Stimulated activated CD8-positive, alpha-beta memory T cell treated with anti-CD3 and anti-CD28 coated beads, Interleukin-4, amount 100 ng/mL, for 24 hours (primary cell): ENCODE measurements around the gene UBE2J1.
"Not testable (repeated sequence)": the region's sequence is repeated elsewhere in the genome, so short reads cannot be mapped to it uniquely, and the experiment has no call there.

ENCODE experiments used
- DNase-seq: peaks from one replicate; pipeline ENCODE4 v3.0.0-alpha.2; 2020; ENCODE audit warnings: low read depth

UBE2J1 gene

DNA sequence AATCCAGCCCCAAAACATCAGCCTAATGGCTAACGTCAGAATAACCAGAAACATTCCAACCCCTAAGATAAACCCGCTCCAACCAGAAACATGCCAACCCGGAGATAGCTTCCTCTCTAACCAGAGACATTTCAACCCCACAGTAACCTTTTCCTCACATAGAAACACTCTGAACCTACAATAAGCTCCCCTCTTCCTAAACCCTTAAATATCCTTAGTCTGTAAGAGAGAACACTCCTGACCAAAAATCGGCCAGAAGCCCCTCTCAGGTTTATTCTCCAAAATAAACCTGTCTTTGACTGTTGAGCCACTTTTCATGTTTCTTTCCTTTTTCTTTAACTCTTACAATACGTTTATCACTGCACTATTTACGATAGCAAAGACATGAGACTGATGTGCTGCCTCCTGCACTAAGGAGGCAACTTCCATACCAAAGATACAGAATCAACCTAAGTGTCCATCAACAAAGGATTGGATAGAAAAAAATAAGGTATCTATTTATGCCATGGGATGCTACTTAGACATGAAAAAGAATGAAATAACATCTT, 32.4 kb downstream of the UBE2J1 start:
- no peak for DNase-seq

DNA sequence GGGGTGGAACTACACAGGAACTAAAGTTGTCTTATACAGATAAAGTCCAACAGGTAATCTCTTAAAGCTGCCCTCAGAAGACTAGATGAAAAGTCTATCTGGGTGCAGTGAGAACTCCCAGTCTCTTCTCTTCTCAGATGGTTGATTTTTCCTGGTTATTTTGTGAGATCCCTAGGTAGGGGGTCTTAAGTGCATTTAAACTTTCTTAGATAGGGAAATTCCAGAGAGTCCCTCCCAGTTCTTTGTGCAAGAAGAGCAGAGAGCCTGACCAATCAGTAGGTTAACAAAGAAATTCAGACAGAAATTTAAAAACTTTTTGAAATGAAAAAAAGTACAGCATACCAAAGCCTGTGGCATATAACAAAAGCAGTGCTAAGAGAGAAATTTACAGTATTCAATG, 35.5 kb downstream of the UBE2J1 start:
- DNase-seq = no peak

DNA sequence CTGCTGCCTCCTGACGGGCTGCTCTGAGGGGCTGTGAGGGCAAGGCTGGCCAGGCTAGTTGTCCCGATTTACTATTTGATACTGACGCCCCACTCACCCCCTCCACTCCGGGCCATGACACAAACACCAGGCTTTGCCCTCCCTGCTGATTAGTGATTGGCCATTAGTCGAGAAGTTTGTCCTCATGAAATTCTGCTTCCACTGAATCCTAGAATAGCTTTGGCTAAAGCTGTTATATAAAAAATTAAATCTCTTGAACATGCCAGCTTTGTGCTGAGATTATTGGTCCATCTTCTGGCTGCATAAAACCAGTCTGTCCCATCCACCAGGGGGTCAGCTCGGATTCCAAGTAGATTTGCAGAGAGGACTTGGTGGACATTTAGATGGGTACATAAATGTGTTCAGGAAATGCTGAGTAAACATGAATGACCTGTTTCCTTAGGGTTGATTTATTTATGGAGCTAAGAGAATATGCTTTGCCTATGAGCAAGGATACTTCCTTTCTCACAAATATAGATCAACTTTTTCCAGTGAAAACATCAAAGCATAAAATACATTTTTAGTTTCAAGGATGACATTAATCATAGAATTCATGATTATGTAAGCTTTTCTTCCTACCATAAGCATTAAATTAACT, 37.2 kb downstream of the UBE2J1 start, which contains the start of gene GABRR2:
GABRR2 (minus strand) TSS at position 51 of the 637 bp plus-strand sequence. CDS start 134 bp downstream, outside the sequence.
- DNase-seq = no peak

DNA sequence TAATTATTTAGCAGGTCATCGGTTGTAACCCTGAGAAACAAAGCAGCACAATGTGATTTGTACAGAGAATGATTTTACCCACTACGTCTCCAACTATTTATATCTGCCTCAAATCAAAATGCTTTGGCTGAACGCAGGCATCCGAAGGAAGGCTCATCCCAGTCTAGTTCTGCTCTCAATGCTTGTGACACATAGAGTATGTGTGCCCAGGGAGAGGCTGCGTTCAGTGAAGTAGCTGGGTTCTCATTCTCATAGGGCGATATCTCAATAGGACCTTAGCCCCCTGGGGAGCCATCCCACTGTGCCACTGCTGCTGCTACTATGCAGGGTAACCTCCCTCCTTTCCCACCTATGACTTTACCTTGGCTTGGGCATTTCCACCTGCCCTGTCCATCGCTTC, 37.8 kb downstream of the UBE2J1 start:
- no peak for DNase-seq

DNA sequence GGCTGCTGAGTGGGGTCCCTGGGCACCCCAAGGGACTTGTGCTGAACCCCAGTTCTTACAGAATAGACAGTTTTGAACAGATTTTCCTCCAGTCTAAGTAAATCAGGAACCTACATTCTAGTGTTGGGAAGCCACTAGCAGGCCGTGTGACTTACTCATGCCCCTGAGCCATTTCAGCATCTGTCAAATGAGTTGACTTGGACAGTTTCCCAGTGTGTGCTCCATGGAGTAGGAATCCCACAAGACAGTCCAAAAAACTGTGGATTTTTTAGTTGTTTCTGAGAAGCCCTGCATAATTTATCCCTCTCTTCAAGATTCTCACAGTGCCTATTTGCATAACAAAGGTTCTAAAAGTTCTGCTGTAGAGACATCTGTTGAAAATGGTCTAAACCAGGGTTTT, 39.5 kb downstream of the UBE2J1 start:
- no peak for DNase-seq

DNA sequence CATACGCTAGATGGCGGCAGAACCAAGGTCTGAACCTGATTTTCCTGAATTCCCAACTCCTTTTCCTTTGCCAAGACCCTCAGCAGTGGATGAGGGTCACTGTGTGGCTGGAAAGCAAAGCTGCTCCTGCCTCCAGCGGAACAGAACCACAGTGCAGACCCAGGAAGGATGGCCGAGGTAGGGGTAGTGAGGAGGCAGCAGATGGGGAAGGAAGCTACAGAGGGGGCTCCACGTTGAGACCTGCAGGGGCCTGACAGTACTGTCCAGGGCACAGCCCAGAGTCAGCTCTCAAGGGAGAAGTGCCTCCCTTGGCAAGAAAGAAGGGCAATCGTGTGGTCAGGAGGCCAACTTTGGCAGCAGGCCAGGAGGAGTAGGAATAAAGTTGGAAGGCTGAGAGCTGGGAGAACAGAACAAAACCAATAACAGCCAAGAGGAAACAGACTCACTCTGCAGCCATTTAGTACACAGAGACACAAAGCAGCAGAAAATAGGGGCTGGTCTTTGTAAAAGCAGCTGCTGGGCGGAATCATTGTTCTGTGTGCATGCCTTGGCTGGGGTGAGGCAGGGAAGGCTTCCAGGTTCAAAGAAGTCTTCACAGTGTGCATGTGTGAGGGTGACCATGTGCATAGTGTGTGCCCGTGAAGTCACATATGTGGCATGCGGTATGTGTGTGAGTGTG, 40.5 kb downstream of the UBE2J1 start:
- no peak for DNase-seq

DNA sequence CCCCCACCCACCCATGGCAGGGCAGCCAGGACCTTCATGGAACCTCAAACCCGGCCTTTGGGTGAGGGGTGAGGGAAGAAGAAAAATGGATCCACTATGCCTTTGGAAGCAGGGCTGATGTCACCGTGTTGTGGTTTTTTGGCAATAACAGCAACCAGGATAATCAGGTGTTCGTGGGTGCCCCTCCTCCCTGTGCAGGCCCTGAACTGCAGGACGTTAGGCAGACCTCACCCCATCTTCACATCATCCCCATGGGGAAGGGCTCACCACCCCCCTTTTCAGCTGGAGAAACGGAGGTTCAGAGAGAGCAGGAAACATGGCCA, 41.0 kb downstream of the UBE2J1 start:
- no peak for DNase-seq

DNA sequence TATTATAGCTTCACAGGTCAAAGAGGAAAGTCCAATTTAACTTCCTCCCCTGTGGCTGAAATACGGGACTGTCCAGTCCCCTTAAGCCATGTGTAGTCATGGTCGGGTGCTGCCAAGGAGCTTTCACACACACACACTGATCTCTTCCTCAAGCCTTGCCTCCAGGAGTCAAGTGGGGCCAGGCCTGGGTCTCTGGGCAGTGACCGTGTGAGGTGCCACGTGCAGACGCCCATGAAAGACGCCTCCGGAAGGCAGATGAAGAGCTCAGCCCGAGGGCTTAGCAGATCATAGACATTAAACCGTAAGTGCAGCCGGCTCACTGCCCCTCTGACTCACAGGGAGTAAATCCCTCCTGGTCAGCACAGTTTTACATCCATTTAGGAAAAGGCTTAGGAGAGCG, 41.6 kb downstream of the UBE2J1 start:
- no peak for DNase-seq

DNA sequence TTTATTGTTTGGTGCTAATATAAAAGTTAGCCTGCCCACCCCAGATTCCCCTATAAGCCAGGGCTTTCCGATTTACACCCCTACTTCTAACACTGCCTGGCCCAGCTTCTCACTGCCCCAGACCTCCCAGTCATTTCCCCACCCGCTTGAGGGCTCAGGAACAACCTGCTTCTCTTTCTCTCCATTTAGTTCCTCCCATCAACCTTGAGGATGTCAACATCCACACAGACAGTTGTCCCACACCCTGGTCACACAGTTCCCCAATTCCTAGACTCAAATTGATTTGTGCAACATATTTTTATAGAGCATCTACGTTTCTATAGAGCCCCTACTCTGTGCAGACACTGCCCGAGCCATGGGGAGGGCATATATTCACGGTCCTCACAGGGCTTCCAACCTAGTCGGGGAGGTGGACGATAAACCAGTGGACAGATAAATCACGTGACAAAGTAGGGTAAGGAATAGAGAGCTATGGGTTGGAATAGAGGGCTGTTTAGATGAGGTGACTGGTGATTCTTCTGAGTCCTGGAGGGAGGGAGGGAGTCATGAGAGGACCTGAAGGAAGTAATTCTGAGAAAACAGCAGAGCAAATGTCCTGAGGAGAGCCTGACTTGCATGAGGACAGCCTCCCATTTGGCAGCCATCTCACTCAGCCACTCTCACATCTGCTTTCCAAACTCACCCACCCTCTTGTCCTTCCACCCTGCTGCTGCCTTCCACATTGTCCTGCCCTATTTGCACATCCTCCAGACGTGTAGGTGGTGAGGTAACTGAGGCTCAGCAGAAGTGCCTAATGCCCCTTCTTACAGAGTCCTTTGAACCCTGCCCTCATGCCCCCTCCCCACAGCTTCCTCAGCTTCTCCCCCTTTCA, 43.8 kb downstream of the UBE2J1 start:
- no peak for DNase-seq

DNA sequence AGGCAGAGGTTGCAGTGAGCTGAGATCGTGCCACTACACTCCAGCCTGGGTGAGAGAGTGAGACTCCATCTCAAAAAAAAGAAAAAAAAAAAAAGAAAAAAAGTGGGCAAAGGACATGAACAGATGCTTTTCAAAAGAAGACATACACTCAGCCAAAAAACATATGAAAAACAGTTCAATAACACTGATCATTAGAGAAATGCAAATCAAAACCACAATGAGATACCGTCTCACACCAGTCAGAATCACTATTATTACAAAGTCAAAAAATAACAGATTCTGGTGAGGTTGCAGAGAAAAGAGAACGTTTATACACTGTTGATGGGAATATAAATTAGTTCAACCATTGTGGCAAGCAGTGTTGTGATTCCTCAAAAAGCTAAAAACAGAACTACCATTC, 48.0 kb downstream of the UBE2J1 start:
- DNase-seq = not testable (repeated sequence)

DNA sequence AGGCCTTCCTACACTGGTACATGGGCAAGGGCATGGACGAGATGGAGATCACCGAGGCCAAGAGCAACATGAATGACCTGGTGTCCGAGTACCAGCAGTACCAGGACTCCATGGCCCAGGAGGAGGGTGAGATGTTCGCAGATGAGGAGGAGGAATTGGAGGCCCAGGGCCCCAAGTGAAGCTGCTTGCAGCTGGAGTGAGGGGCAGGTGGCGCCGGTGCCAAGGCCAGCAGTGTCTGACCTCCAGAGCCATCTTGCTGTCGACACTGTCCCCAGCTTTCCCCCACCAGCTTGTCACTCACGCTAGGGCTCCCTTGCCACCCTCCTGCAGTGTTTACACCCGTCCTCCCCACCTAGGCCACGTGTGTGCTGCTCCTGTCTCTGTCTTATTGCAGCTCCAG, 49.6 kb downstream of the UBE2J1 start:
- DNase-seq = no peak

DNA sequence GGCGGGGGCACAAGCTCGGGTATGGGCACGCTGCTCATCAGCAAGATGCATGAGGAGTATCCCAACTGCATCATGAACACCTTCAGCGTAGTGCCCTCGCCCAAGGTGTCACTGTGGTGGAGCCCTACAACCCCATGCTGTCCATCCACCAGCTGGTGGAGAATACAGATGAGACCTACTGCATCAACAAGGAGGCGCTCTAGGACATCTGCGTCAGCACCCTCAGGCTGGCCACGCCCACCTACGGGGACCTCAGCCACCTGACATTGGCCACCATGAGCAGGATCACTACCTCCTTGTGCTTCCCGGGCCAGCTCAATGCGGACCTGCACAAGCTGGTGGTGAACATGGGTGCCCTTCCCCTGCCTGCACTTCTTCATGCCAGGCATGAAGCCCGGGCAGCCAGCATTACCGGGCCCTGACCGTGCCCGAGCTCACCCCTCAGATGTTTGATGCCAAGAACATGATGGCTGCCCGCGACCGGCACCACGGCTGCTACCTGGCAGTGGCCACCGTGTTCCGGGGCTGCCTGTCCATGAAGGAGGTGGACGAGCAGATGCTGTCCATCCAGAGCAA, 50.2 kb downstream of the UBE2J1 start:
- no peak for DNase-seq

DNA sequence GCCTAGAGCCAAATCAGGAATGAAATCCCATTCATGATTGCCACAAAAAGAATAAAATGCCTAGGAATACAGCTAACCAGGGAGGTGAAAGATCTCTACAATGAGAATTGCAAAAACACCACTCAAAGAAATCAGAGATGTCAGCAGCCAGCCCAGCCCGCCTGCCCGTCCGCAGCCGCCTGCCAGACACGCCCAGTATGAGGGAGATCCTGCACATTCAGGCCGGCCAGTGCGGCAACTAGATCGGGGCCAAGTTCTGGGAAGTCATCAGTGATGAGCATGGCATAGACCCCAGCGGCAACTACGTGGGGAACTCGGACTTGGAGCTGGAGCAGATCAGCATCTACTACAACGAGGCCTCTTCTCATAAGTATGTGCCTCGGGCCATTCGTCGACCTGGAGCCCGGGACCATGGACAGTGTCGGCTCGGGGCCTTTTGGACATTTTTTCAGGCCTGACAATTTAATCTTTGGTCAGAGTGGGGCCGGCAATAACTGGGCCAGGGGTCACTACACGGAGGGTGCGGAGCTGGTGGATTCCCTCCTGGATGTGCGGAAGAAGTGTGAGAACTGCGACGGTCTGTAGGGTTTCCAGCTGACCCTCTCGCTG, 50.8 kb downstream of the UBE2J1 start:
- no peak for DNase-seq

DNA sequence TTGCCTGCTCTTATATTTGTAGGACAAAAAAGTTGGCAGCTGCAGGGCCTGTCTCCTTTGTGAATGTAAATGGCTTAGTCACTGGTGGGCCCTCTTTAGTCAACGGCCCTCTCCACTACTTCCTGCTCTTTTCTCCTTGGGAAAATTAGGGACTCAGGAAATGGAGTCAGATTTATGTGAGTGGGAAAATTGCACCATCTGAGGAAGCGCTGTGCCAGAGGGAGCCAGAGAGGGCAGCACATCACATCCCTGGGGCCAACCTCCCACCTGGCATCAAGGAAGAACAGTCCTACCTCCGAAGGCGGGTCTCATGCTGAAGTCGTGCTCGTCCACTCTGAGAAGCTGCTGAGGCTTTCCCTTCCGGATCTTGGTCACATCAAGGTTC, 53.1 kb downstream of the UBE2J1 start:
- no peak for DNase-seq

DNA sequence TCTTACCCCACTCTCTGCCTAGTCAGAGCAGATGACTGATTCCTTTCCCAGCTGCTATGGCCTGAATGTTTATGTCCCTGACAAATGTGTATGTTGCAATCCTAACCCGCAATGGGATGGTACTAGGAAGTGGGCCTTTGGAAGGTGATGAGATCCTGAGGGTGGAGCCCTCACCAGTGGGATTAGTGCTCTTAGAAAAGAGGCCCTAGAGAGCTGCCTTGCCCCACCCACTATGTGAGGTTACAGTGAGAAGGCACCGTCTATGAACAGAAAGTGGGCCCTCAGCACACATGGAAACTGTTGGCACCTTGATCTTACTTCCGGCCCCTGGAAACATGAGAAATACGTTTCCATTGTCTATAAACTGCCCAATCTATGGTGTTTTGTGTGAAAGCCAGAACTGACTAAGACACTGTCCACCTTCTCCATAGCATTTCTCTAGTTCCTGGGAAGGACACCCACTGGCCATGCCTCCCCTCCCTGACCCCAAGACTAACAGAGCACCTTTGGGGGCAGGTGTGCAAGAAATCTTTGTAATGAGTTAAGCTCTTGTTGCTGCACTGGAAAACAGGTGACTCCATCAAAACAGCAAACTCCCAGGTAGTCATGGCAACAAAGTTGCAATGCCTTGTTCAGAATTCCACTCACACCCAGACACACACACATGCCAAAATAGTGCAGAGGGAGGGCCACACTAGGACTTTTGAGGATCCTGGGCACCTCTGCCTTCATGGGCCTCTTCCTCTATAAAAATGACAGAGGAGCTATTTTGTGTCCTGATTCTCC, 53.6 kb downstream of the UBE2J1 start:
- DNase-seq = no peak

DNA sequence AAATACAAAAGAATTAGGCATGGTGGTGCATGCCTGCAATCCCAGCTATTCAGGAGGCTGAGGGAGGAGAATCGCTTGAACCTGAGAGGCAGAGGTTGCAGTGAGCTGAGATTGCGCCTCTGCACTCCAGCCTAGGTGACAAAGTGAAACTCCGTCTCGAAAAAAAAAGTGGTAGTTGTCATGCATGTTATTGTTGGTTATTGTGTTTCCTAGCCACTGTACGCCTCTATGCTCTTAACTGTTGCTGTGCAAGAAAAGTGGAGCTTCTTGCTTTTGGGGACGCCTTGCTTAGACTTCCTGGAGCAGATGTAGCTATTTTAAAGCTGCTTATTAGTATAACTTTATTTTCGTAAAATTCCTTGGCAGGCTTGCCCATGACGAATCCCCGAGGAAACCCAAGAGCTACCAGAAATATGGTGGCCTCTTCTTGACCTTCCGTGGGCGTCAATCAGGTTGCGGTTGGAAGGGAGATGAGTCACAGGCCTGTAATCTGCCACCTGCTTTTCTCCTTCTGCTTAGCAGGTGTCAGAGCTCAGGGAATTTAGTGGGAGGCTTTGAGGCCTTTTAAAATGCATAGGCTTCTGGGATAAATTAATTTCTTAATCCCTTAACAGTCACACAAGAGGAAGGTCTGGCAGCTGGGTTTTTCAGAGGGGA, 54.7 kb downstream of the UBE2J1 start:
- DNase-seq = peak; percentile 37

DNA sequence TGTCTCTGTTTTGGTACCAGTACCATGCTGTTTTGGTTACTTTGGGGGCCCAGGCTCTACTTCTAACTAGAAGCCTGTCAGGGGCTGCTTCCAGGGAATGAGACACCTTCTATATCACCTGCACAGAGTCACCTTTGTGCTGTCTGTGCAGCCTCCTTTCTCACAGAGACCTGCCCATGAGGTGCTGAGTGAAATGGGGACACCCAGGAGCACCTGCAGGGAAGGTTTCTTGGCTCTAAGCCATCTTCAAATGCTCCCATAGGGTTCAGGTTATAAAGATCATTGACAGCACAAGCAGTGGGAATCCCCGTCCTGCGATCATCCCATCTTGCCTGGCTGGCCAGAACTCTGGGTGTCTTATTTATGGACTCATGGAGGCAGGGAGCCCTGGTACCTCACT, 56.5 kb downstream of the UBE2J1 start:
- no peak for DNase-seq

DNA sequence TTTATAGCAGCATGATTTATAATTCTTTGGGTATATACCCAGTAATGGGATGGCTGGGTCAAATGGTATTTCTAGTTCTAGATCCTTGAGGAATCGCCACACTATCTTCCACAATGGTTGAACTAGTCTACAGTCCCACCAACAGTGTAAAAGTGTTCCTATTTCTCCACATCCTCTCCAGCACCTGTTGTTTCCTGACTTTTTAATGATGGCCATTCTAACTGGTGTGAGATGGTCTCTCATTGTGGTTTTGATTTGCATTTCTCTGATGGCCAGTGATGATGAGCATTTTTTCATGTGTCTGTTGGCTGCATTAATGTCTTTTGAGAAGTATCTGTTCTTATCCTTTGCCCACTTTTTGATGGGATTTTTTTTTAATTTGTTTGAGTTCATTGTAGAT, 57.4 kb downstream of the UBE2J1 start:
- DNase-seq = not testable (repeated sequence)

DNA sequence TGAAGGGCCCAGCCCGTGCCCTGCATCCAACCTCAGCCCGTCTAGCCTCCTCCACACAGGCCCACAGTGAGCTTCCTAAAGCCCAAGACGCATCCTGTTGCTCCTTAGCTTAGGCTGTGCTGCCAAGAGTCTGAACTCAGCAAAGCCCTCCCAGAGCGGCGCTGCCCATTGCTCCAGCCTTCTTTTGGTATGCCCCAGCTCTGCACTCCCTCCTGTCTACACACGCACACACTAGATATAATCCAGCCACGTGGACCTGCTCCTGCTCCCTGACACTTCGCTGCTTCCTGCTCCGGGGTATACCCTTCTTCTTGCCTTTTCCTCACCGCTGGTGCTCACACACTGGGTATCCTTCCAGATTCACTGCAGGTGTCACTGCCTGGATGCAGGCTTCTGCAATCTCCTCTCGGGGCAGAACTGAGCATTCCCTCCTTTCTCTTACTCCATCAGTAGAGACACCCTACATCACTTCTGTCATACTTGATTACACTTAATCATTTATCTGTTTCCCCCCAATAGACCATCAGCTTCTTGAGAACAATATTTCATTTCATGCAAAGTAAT, 61.2 kb downstream of the UBE2J1 start:
- no peak for DNase-seq

DNA sequence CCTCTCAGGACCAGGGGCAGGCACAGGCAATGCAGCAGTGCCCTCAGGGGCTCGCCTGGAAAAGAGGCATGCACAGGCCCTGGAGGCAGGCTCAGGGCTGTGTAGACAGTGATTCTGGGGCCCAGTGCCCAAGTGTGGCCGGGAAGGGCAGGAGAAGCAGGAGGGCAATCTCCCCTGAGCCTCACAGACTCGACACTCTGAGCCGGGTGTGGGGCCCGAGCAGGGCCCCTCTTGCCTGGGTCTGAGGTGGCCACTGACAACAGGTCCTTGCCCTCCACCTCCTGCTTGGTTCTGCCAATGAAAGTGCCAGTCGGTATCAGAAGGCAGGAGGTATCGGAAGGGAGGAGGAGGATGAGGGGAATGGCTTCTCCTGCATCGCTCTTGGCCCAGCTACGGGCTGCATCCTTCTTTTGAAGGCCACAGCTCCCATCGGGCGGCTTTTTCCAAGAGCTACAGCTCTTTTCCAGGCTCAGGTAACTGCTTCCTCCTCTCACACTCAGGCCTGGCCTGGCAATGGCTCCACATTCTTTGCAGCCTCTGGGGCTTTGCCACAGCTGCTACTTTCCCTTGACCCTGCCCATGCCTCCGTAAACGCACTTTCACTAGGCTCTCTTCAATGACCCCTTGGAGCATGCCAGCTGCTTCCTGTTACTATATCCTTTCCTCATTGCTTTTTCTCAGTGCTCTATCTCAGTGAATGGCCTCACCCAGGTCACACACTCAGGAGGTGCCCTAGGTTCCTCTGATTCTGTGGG, 61.9 kb downstream of the UBE2J1 start:
- no peak for DNase-seq
